ENCODE results near the gene KLHDC4.
A peak's percentile ranks its signal among the peaks of the same experiment; 100 is the strongest.
"Not testable (repeated sequence)": the region's sequence is repeated elsewhere in the genome, so short reads cannot be mapped to it uniquely, and the experiment has no call there.

The KLHDC4 gene

GRCh38 chr16:87765776-87766484 is at the start of gene KLHDC4:
Gene KLHDC4, minus strand, starts transcription at chr16:87765986. Its CDS starts 96 bp downstream, at chr16:87765890.
- peak; percentile 94 for DNase-seq (ENCODE audit: low spot score)

- DNase-seq (ENCODE audit: low spot score), result no peak
These were observed 49.8 kb upstream of the KLHDC4 start for GRCh38 chr16:87815567-87815966.

GRCh38 chr16:87812200-87812656 is 46.4 kb upstream of the KLHDC4 start:
- no peak for DNase-seq (ENCODE audit: low spot score)

- not testable (repeated sequence) for DNase-seq (ENCODE audit: low spot score)
These were observed 45.7 kb upstream of the KLHDC4 start for GRCh38 chr16:87811454-87811853.

GRCh38 chr16:87809150-87809902 is 43.5 kb upstream of the KLHDC4 start:
- no peak for DNase-seq (ENCODE audit: low spot score)

GRCh38 chr16:87808108-87808507 is 42.3 kb upstream of the KLHDC4 start:
- no peak for DNase-seq (ENCODE audit: low spot score)

GRCh38 chr16:87806641-87807546 is 41.1 kb upstream of the KLHDC4 start:
- no peak for DNase-seq (ENCODE audit: low spot score)

GRCh38 chr16:87806261-87806640 is 40.5 kb upstream of the KLHDC4 start:
- DNase-seq (ENCODE audit: low spot score), result no peak

GRCh38 chr16:87803385-87803784 is 37.6 kb upstream of the KLHDC4 start:
- DNase-seq (ENCODE audit: low spot score), result no peak

- no peak for DNase-seq (ENCODE audit: low spot score)
These were observed 36.9 kb upstream of the KLHDC4 start for GRCh38 chr16:87802670-87803069.

GRCh38 chr16:87801679-87802259 is 36.0 kb upstream of the KLHDC4 start:
- DNase-seq (ENCODE audit: low spot score), result no peak

- DNase-seq (ENCODE audit: low spot score), result no peak
These were observed 34.7 kb upstream of the KLHDC4 start for GRCh38 chr16:87800497-87800896.

GRCh38 chr16:87795336-87795735 is 29.6 kb upstream of the KLHDC4 start:
- no peak for DNase-seq (ENCODE audit: low spot score)

- no peak for DNase-seq (ENCODE audit: low spot score)
These were observed 28.8 kb upstream of the KLHDC4 start for GRCh38 chr16:87794485-87795078.

- no peak for DNase-seq (ENCODE audit: low spot score)
These were observed 26.4 kb upstream of the KLHDC4 start for GRCh38 chr16:87792205-87792565.

GRCh38 chr16:87791295-87792204 is 25.8 kb upstream of the KLHDC4 start:
- no peak for DNase-seq (ENCODE audit: low spot score)

GRCh38 chr16:87790292-87791100 is 24.7 kb upstream of the KLHDC4 start:
- DNase-seq (ENCODE audit: low spot score), result no peak

- peak; percentile 65 for DNase-seq (ENCODE audit: low spot score)
These were observed 23.9 kb upstream of the KLHDC4 start for GRCh38 chr16:87789437-87790291.
